ENCODE data around the gene MMP15.
A peak's percentile ranks its signal among the peaks of the same experiment; 100 is the strongest.

MMP15 gene

DNA sequence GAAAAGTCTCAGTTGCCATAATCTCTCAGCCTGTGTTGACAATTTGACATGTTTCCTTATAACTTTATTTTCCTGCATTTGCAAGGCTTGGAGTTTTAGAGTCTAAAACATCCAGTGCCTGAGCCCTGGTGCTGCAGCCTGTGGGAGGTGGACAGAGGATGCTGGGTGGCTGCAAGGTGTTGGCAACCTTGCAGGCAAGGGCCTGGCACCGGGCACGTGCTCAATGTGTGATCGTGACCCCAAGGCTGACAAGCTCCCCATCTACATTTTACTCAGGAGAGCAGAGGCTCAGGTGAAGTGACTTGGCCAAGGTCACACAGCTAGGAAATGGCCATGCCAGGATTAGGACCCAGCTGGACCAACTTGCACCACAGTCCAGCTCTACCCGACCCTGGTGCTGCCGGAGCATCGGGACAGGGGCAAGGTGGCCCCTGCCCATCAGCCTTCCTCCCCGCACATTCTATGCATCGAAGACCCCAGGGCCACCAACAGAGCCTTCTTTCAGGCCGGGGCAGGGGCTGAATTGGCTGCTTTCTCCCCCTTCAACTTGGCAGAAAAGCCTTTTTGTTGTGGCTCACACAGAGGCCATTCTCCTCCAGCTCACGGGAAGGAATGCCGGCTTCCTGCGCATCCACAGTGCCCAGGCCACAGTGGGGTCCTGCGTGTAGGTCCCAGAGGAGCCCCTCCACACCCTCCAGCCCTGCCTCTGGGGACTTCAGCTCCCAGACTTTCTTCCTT, 23.1 kb downstream of the MMP15 start:
- TF ChIP-seq, protein P1, sequence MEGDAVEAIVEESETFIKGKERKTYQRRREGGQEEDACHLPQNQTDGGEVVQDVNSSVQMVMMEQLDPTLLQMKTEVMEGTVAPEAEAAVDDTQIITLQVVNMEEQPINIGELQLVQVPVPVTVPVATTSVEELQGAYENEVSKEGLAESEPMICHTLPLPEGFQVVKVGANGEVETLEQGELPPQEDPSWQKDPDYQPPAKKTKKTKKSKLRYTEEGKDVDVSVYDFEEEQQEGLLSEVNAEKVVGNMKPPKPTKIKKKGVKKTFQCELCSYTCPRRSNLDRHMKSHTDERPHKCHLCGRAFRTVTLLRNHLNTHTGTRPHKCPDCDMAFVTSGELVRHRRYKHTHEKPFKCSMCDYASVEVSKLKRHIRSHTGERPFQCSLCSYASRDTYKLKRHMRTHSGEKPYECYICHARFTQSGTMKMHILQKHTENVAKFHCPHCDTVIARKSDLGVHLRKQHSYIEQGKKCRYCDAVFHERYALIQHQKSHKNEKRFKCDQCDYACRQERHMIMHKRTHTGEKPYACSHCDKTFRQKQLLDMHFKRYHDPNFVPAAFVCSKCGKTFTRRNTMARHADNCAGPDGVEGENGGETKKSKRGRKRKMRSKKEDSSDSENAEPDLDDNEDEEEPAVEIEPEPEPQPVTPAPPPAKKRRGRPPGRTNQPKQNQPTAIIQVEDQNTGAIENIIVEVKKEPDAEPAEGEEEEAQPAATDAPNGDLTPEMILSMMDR (IDR thresholded peaks at IDR 0.05; ENCODE audit: extremely low read depth, missing control alignments): no peak
- peak; percentile 3 for DNase-seq (ENCODE audit: low spot score)

DNA sequence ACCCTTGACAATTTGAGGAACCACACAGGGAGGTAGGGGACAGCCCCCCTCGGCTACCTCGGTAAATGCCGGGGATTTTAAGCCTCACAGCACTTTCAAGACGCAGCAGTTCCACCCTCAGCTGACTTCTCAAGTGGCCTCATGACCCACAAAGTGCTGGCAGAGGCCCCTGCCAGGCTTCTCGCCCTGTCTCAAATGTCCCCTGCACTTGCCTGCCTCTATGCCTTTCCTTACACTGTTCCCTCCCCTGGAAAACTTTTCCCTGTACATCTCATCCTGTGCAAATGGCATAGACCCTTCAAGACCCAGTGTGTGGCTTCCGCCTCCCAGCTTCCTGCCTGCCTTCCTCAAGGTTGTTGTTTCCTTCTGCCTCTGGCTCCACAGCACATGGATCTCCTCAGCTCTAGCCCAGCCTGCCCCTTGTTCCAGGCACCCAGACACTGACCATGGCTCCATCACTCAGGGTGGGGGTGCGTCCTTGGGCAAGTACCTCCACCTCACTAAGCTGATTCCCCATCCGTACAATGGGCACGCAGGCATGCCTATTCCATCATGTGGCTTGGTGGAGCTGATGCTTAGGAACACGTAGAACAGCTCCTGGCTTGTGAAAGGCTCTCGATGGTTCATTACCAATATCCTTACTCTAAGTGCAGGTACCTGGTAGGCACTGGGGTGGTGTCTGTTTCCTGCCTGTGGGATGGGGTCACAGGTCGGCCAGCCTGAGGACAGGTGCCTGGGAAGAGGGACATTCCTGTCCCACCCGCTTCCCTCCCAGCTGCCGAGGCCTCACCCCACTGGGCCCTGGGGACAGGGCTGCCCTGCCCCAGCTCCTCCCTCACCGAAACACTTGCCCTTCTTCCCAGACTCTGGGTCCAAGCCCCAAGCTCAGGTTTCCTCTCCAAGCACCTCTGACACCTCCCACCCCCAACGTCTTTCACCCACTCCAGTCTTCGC, 24.0 kb downstream of the MMP15 start:
- TF ChIP-seq, protein P1 (IDR thresholded peaks at IDR 0.05; ENCODE audit: extremely low read depth, missing control alignments): no peak
- DNase-seq (ENCODE audit: low spot score): no peak

DNA sequence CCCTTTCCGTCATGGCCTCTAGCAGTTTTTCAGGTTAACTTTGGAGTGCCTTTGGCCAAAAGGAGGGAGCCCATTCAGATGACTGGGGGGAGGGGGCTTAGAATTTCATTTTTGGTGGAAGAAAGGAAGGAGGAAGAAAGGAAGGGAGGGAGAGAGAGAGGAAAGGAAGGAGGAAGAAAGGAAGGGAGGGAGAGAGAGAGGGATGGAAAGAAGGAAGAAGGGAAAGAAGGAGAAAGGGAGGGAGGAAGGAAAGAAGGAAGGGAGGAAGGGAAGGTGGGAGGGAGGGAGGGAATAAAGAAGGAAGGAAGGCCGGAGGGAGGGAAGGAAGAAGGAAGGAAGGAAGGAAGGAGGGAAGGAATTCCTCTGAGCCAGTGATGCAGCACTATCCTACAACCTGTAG, 25.7 kb downstream of the MMP15 start:
- no peak for DNase-seq (ENCODE audit: low spot score)
- TF ChIP-seq, protein P1 (IDR thresholded peaks at IDR 0.05; ENCODE audit: extremely low read depth, missing control alignments): no peak

DNA sequence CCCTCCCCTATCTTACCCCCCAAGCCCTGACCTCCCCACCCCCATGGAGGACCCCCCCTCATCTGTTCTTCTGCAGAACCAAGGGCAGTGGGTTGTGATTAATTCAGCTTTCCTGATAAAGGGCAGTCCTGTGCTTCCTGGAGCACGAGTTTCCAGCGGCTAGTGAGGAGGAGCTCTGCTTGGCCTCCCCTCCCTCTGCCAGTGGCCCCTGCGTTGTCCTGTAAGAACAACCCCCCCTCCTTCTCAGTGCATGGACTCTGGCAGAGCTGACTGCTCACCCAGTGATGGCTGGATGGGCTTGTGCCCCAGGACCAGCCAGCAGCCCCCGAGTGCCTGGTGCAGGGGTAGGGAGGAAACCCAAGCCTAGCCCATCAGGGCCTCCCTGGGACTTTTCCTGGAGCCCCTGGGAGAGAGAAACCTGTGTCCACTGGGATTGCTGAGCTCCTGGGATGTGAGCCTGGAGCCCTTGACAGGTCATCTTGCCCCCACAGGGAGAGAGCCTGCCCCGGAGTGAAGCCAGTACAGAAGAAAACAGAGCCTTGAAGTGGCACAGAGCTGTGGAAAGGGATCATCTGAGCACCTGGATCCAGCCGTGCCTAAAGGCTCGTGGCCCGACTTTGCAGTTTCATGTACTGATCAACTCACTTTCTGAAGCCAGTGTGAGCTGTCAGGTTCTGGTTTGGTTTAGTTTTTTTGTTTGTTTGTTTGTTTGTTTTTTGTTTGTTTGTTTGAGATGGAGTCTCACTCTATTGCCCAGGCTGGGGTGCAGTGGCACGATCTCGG, 26.5 kb downstream of the MMP15 start:
- DNase-seq (ENCODE audit: low spot score): no peak
- TF ChIP-seq, protein P1 (IDR thresholded peaks at IDR 0.05; ENCODE audit: extremely low read depth, missing control alignments): no peak

DNA sequence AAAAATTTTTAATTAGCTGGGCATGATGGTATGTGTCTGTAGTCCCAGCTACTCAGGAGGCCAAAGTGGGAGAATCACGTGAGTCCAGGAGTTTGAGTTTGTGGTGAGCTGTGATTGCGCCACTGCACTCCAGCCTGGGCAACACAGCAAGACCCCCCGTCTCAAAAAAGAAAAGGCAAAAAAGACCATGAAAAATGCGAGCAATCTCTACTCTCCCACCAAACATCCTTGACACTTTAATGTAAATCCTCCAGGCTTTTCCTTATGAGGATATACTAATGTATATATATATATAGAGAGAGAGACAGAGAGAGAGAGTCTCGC, 28.1 kb downstream of the MMP15 start:
- no peak for DNase-seq (ENCODE audit: low spot score)
- TF ChIP-seq, protein P1 (IDR thresholded peaks at IDR 0.05; ENCODE audit: extremely low read depth, missing control alignments): no peak

DNA sequence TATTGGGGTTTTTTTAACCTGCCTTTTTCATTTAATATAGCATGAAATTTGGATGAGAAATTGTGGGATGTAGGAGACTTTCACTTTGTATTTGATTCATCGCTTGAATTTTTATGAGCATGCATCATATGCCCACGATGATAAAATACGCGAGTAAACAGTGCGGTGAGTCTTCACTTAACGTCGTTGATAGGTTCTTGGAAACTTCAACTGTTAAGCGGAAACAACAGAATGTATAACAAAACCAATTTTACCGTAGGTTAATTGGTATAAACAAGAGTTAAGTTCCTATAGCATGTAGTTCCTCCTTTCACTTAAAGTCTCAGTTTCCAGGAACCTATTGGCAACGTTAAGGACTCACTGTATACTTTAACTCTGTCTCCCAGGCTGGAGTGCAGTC, 28.7 kb downstream of the MMP15 start:
- no peak for DNase-seq (ENCODE audit: low spot score)
- TF ChIP-seq, protein P1 (IDR thresholded peaks at IDR 0.05; ENCODE audit: extremely low read depth, missing control alignments): no peak
